Measurements from ENCODE around the gene GTF3C4.

DNA sequence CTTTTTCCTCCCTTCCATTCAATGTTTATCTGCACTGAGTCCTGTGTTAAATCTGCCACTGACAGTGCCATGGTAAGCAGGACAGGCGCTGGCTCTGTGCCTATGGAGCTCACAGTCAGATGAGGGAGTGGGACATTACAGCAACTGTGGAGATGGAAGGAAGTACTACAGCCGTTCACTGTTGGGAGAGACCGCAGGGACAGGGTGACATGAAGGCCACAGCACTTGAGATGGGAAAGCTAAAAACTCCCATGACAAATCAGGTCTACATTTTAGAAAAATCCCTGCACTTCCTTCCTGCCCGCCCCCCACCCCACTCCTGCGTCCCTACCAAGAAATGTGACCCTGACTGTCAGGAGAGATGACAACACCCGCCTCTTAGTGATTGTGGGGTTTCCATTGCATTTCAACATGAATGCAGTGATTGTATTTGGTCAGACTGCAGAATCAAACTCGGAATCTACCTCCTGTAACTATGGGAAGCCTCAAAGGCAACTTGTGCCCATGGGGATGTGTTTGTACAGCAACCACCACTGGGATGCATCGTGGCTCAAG, 56.4 kb downstream of the GTF3C4 start:
- TF ChIP-seq SUZ12 (IDR thresholded peaks at IDR 0.05; ENCODE audit: extremely low read depth, insufficient read depth, insufficient read length) = no peak
- no peak for TF ChIP-seq YY1 (IDR thresholded peaks at IDR 0.05; ENCODE audit: insufficient read depth, insufficient read length)
